IMR-90 (cell line): ENCODE results near the gene MAP3K8. TPM values are rescaled to one million over a fixed set of nuclear protein-coding genes. Genes with fewer than 3 reads are reported as not detected.

Experiments used
- ATAC-seq: fragments of 200-7000 bp; cut with Tn5 transposase; 2 replicates; pipeline ENCODE4 v1.9.1; 2020; ENCODE audit warnings: low read depth, mild to moderate bottlenecking, moderate library complexity
- BruUV-seq: library from RNA; stranded (reverse); fragments of 400-500 nt; replicated peaks from 2 replicates; lab custom pipeline; 2021; lab: Mats Ljungman, UMichigan
- CTCF ChIA-PET: fragments of 300-600 bp; formaldehyde crosslinking; extraction: SDS; loops from one replicate; lab custom pipeline; 2021; ENCODE audit warnings: antibody characterized with exemption; lab: Yijun Ruan, JAX
- POLR2A ChIA-PET: fragments of 300-600 bp; sonication (Branson Sonifier 250); formaldehyde crosslinking; loops from one replicate; lab custom pipeline; 2022; ENCODE audit warnings: antibody characterized with exemption; ENCODE audit not compliant: unreplicated experiment; lab: Charles Lee
- DNase-seq: peaks from one replicate; pipeline ENCODE4 v3.0.0; 2013
- H2AFZ ChIP-seq: replicated peaks from 2 replicates; pipeline ENCODE3; 2013; ENCODE audit warnings: low read length, mild to moderate bottlenecking; ENCODE audit not compliant: poor library complexity
- H2AK5ac ChIP-seq: 2 replicates; pipeline ENCODE4 v1.6.1; 2013; ENCODE audit warnings: low read depth, low read length, inconsistent platforms
- H2AK9ac ChIP-seq: replicated peaks from 2 replicates; pipeline ENCODE3; 2013; ENCODE audit warnings: mild to moderate bottlenecking, low read depth, low read length, moderate library complexity; ENCODE audit not compliant: poor library complexity
- H2BK120ac ChIP-seq: 2 replicates; pipeline ENCODE4 v1.6.1; 2013; ENCODE audit warnings: low read depth, low read length, inconsistent platforms
- H2BK15ac ChIP-seq: 3 replicates; pipeline ENCODE4 v1.6.1; 2013; ENCODE audit warnings: low read depth, low read length, inconsistent platforms
- H2BK20ac ChIP-seq: 2 replicates; pipeline ENCODE4 v1.6.1; 2013; ENCODE audit warnings: low read depth, mild to moderate bottlenecking, inconsistent platforms, low read length, moderate library complexity
- H2BK5ac ChIP-seq: 2 replicates; pipeline ENCODE4 v1.6.1; 2013; ENCODE audit warnings: mild to moderate bottlenecking, low read depth, low read length, inconsistent platforms; ENCODE audit not compliant: poor library complexity, severe bottlenecking
- H3K14ac ChIP-seq: replicated peaks from 2 replicates; pipeline ENCODE4 v1.6.1; 2013; ENCODE audit warnings: low read depth, low read length, inconsistent platforms
- H3K18ac ChIP-seq: 2 replicates; pipeline ENCODE4 v1.6.1; 2013; ENCODE audit warnings: low read depth, low read length, control low read depth
- H3K23ac ChIP-seq: 2 replicates; pipeline ENCODE4 v1.6.1; 2013; ENCODE audit warnings: low read depth, low read length, inconsistent platforms
- H3K27ac ChIP-seq: 2 replicates; pipeline ENCODE4 v1.5.1; 2013; ENCODE audit warnings: mild to moderate bottlenecking, control low read depth, low read length; ENCODE audit not compliant: insufficient read depth
- H3K27me3 ChIP-seq: 2 replicates; pipeline ENCODE4 v1.6.1; 2013; ENCODE audit warnings: low read length; ENCODE audit not compliant: control insufficient read depth, insufficient read depth
- H3K36me3 ChIP-seq: 2 replicates; pipeline ENCODE4 v1.6.1; 2013; ENCODE audit warnings: low read length, mixed read lengths; ENCODE audit not compliant: control insufficient read depth, insufficient read depth
- H3K4ac ChIP-seq: 2 replicates; pipeline ENCODE4 v1.6.1; 2013; ENCODE audit warnings: low read depth, low read length, inconsistent platforms
- H3K4me1 ChIP-seq: 2 replicates; pipeline ENCODE4 v1.6.1; 2013; ENCODE audit warnings: low read length, mixed read lengths; ENCODE audit not compliant: control insufficient read depth, insufficient read depth
- H3K4me2 ChIP-seq: 2 replicates; pipeline ENCODE4 v1.6.1; 2013; ENCODE audit warnings: low read depth, mild to moderate bottlenecking, control low read depth, low read length, moderate library complexity
- H3K4me3 ChIP-seq: 2 replicates; pipeline ENCODE4 v1.5.1; 2013; ENCODE audit warnings: low read depth, mild to moderate bottlenecking, control low read depth, low read length, moderate library complexity; ENCODE audit not compliant: insufficient read depth
- H3K56ac ChIP-seq: 2 replicates; pipeline ENCODE4 v1.6.1; 2013; ENCODE audit warnings: low read length, inconsistent platforms; ENCODE audit not compliant: insufficient read depth; ENCODE audit errors: extremely low read depth
- H3K79me1 ChIP-seq, 2 experiments: 2 replicates each; pipeline ENCODE4 v1.6.1; 2013; ENCODE audit warnings: low read length in 2 of 2, inconsistent platforms in 1 of 2, low read depth in 1 of 2
- H3K9ac ChIP-seq: 2 replicates; pipeline ENCODE4 v1.6.1; 2013; ENCODE audit warnings: low read depth, low read length, control low read depth
- H3K9me1 ChIP-seq: 2 replicates; pipeline ENCODE4 v1.6.1; 2013; ENCODE audit warnings: low read length, inconsistent platforms; ENCODE audit not compliant: insufficient read depth
- H3K9me3 ChIP-seq: 2 replicates; pipeline ENCODE4 v1.6.1; 2013; ENCODE audit warnings: low read length; ENCODE audit not compliant: control insufficient read depth, insufficient read depth
- H4K20me1 ChIP-seq: 2 replicates; pipeline ENCODE4 v1.6.1; 2013; ENCODE audit warnings: low read length, inconsistent platforms; ENCODE audit not compliant: insufficient read depth
- H4K5ac ChIP-seq: 2 replicates; pipeline ENCODE4 v1.6.1; 2013; ENCODE audit warnings: mild to moderate bottlenecking, low read depth, low read length, control low read depth
- H4K8ac ChIP-seq, 2 experiments: 2 replicates each; pipeline ENCODE4 v1.6.1; 2013; ENCODE audit warnings: low read depth in 2 of 2, low read length in 2 of 2, control low read depth in 1 of 2, inconsistent platforms in 1 of 2
- H4K91ac ChIP-seq: 2 replicates; pipeline ENCODE4 v1.6.1; 2013; ENCODE audit warnings: low read depth, low read length, inconsistent platforms; ENCODE audit not compliant: insufficient read depth
- BHLHE40 ChIP-seq: fragments of 150-350 bp; IDR thresholded peaks from 2 replicates; pipeline ENCODE4 v1.6.1; 2016; ENCODE audit warnings: mild to moderate bottlenecking, low read depth, low read length
- CEBPB ChIP-seq: IDR thresholded peaks from 2 replicates; pipeline ENCODE4 v1.6.1; 2012; ENCODE audit warnings: low read depth, low read length, improper control_type of control experiment
- CHD1 ChIP-seq: IDR thresholded peaks from 2 replicates; pipeline ENCODE4 v1.6.1; 2012; ENCODE audit warnings: low read depth, low read length, improper control_type of control experiment
- CTCF ChIP-seq: conservative IDR thresholded peaks from 2 replicates; pipeline ENCODE4 v1.5.1; 2012; ENCODE audit warnings: mild to moderate bottlenecking, low read depth, low read length, improper control_type of control experiment
- ELK1 ChIP-seq: fragments of 150-350 bp; IDR thresholded peaks from 2 replicates; pipeline ENCODE4 v1.6.1; 2016; ENCODE audit warnings: low read depth, mild to moderate bottlenecking, low read length, moderate library complexity, borderline replicate concordance
- FOS ChIP-seq: fragments of 150-350 bp; IDR thresholded peaks from 2 replicates; pipeline ENCODE4 v1.6.1; 2016; ENCODE audit warnings: low read depth, low read length
- MAFK ChIP-seq: IDR thresholded peaks from 2 replicates; pipeline ENCODE4 v1.6.1; 2012; ENCODE audit warnings: low read depth, low read length, improper control_type of control experiment
- MAZ ChIP-seq: IDR thresholded peaks from 2 replicates; pipeline ENCODE4 v1.6.1; 2012; ENCODE audit warnings: low read depth, mild to moderate bottlenecking, low read length, improper control_type of control experiment, moderate library complexity, borderline replicate concordance
- MXI1 ChIP-seq: IDR thresholded peaks from 2 replicates; pipeline ENCODE4 v1.6.1; 2012; ENCODE audit warnings: low read depth, mild to moderate bottlenecking, low read length, moderate library complexity, borderline replicate concordance
- NFE2L2 ChIP-seq: fragments of 150-350 bp; IDR thresholded peaks from 2 replicates; pipeline ENCODE4 v1.6.1; 2016; ENCODE audit warnings: low read depth, mild to moderate bottlenecking, low read length
- POLR2A ChIP-seq: IDR thresholded peaks from 2 replicates; pipeline ENCODE4 v1.6.1; 2012; ENCODE audit warnings: mild to moderate bottlenecking, low read depth, low read length
- RAD21 ChIP-seq: IDR thresholded peaks from 2 replicates; pipeline ENCODE4 v1.6.1; 2012; ENCODE audit warnings: low read length, improper control_type of control experiment
- RCOR1 ChIP-seq: IDR thresholded peaks from 2 replicates; pipeline ENCODE4 v1.6.1; 2012; ENCODE audit warnings: mild to moderate bottlenecking, low read length, improper control_type of control experiment; ENCODE audit not compliant: insufficient replicate concordance
- RFX5 ChIP-seq: IDR thresholded peaks from 2 replicates; pipeline ENCODE4 v1.8.0; 2012; ENCODE audit warnings: low read depth, mild to moderate bottlenecking, low read length, moderate library complexity
- SMC3 ChIP-seq: fragments of 150-350 bp; IDR thresholded peaks from 2 replicates; pipeline ENCODE4 v1.6.1; 2016; ENCODE audit warnings: low read depth, mild to moderate bottlenecking, antibody characterized with exemption, low read length, moderate library complexity
- USF2 ChIP-seq: fragments of 150-350 bp; IDR thresholded peaks from 2 replicates; pipeline ENCODE4 v1.6.1; 2017; ENCODE audit warnings: mild to moderate bottlenecking, antibody characterized with exemption, low read length, low read depth
- WGBS, 2 experiments: methylation state at CpG; one replicate each; pipeline versions ENCODE4 v1.1.5 to v1.1.7; 2013; ENCODE audit warnings: missing lambda C conversion rate in 2 of 2; ENCODE audit not compliant: insufficient read length in 1 of 2; ENCODE audit errors: extremely low coverage in 2 of 2; 5-methylcytosine and 5-hydroxymethylcytosine counted together
- dilution Hi-C: fragments of 300-500 bp; cut with HindIII; formaldehyde crosslinking; loops from one replicate; pipeline ENCODE4 v1.14.3; 2018; ENCODE audit warnings: low sequenced_read_pairs; ENCODE audit not compliant: unreplicated experiment
- in situ Hi-C: fragments of 300-500 bp; cut with MboI; formaldehyde crosslinking; loops from 3 replicates; pipeline ENCODE4 v1.14.3; 2019; ENCODE audit warnings: low sequenced_read_pairs, inconsistent platforms, mixed read lengths
- intact Hi-C: fragments of 100-400 bp; cut with micrococcal nuclease; formaldehyde crosslinking; loops from 2 replicates; pipeline ENCODE4 v1.10.0; 2022
- polyA plus RNA-seq, 3 experiments: library from polyadenylated mRNA; depleted of rRNA; stranded (reverse); fragments of >200 nt; gene quantifications; 2 replicates each; pipeline ENCODE4 v1.2.3, GENCODE V29; 2012; ENCODE audit warnings: low replicate concordance in 1 of 3
- total RNA-seq: library from RNA; depleted of rRNA; stranded (reverse); fragments of >200 nt; gene quantifications from 2 replicates; pipeline ENCODE4 v1.2.3, GENCODE V29; 2012

The MAP3K8 gene
- total and polyA plus RNA-seq, 2 of the 4 experiments (the other 2 are of a cell fraction) = 1.8 to 2.6 TPM

GRCh38 chr10:30403494-30403893 lies 30.5 kb upstream of the MAP3K8 start:
- POLR2A ChIA-PET = no interaction called here
- Histone ChIP-seq H2AFZ (no peak overlapping the region), H2BK15ac (no peak overlapping the region), H3K18ac (no peak overlapping the region), H3K9me3 (peaks cover 6% of the 10 kb centered on the region), H3K9ac (no peak overlapping the region), H3K4me1 (no peaks in the 10 kb centered on the region), H4K91ac (no peak overlapping the region), H3K56ac (no peak overlapping the region), H3K79me1 (no peaks in the 10 kb centered on the region), H2AK9ac (no peak overlapping the region), H3K4ac (no peak overlapping the region), H3K4me2 (no peak overlapping the region), H2BK120ac (no peak overlapping the region), H2AK5ac (no peak overlapping the region), H3K36me3 (no peaks in the 10 kb centered on the region), H4K8ac (no peak overlapping the region), H4K5ac (no peak overlapping the region), H2BK5ac (no peak overlapping the region), H3K27me3 (peaks cover 26% of the 10 kb centered on the region), H3K27ac (no peak overlapping the region), H3K14ac (no peak overlapping the region), H2BK20ac (no peak overlapping the region), H3K9me1 (no peaks in the 10 kb centered on the region), H4K20me1 (no peaks in the 10 kb centered on the region), H3K4me3 (no peak overlapping the region), H3K23ac (no peak overlapping the region)
- ATAC-seq (no peak), DNase-seq (no peak)
- intact Hi-C loops (no loop called here), in situ Hi-C loops (no loop called here), dilution Hi-C loops (no loop called here)
- 100% methylated on average over 5 of the region's 18 CpGs; no CpG with 5 or more reads in 1 of the 2 experiments for WGBS, 2 experiments
- BruUV-seq = no TSS peak
- CTCF ChIA-PET = no interaction called here
- no peak for TF ChIP-seq MXI1
- TF ChIP-seq MAFK = no peak
- TF ChIP-seq RFX5 = no peak
- no peak for TF ChIP-seq CHD1
- TF ChIP-seq RAD21 = no peak
- TF ChIP-seq BHLHE40 = no peak
- TF ChIP-seq POLR2A = no peak
- no peak for TF ChIP-seq SMC3
- no peak for TF ChIP-seq NFE2L2
- TF ChIP-seq CEBPB = no peak
- no peak for TF ChIP-seq USF2
- no peak for TF ChIP-seq ELK1
- TF ChIP-seq FOS = no peak
- TF ChIP-seq CTCF = no peak
- TF ChIP-seq RCOR1 = no peak
- no peak for TF ChIP-seq MAZ
